Measurements from ENCODE around the gene FPGS.
"Not testable (repeated sequence)": the region's sequence is repeated elsewhere in the genome, so short reads cannot be mapped to it uniquely, and the experiment has no call there.

Gene FPGS, protein sequence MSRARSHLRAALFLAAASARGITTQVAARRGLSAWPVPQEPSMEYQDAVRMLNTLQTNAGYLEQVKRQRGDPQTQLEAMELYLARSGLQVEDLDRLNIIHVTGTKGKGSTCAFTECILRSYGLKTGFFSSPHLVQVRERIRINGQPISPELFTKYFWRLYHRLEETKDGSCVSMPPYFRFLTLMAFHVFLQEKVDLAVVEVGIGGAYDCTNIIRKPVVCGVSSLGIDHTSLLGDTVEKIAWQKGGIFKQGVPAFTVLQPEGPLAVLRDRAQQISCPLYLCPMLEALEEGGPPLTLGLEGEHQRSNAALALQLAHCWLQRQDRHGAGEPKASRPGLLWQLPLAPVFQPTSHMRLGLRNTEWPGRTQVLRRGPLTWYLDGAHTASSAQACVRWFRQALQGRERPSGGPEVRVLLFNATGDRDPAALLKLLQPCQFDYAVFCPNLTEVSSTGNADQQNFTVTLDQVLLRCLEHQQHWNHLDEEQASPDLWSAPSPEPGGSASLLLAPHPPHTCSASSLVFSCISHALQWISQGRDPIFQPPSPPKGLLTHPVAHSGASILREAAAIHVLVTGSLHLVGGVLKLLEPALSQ

DNA sequence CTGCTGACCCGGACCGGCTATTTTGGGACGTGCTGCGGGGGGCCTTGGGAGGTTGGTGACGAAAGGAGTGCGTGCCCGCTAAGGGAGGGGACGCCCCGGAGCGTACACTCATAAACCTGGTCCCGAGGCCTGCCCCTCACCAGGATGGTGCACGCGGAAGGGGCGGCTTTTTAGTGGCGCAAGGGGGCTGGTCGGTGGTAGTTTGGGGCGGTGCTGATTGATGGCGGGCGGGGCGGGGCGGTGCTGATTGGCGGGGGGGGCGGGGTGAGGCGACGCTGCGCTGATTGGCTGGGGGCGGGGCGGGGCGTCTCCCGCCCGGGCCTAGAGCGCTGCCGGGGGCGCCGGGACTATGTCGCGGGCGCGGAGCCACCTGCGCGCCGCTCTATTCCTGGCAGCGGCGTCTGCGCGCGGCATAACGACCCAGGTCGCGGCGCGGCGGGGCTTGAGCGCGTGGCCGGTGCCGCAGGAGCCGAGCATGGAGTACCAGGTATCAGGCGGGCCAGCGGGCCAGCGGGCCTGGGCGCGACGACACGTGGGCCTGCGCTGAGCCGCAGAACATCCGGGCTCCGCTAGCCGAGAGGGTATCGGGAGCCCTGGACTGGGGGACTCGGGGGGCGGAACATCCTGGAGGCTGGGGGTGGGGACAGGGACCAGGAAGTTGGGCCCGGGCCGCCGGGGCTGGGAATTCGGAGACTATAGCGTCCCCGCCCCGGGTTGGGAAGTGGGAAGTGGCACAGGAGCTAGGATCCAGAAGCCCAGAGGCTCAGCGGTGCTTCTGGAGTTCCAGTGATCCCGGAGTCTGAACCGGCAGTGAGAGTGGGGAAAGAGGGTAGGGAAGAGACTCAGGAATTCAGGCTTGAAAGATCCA, at the start of gene FPGS:
Gene FPGS, plus strand, starts transcription at position 307 of the 868 bp plus-strand sequence. Its CDS starts 43 bp downstream, at position 350.
- Mint-ChIP-seq H3K27me3 (ENCODE audit: low read depth) (no peaks in the 10 kb centered on the region), H3K27ac (peak within 1 kb of the TSS; percentile 94), H3K4me1 (ENCODE audit: low read depth) (peaks cover 13% of the 10 kb centered on the region), H3K36me3 (ENCODE audit: low read depth) (peaks cover 14% of the 10 kb centered on the region), H3K4me3 (peak within 1 kb of the TSS; percentile 95), H3K9me3 (no peaks in the 10 kb centered on the region)

DNA sequence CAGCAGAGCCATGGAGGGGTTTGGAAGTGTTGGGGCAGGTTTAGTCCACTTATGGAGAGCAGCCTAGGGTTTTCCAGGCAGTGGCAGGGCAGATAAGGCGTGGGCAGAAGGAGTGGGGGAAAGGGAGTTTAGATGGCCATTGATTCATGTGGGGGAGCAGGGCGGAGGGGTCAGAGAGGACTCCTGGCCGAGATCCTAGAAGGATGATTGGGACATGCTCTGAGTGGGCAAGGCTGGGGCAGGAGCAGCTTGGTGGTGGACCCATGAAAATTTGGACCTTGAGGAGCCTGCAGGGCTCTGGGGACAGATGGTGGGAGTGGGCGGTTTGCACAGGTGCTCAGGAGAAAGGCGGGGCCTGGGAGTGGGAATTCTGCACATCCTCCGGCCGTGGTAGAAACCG, 49.5 kb upstream of the FPGS start:
- Mint-ChIP-seq H3K36me3 (ENCODE audit: low read depth) (peaks cover 24% of the 10 kb centered on the region), H3K27ac (no peak overlapping the region), H3K27me3 (ENCODE audit: low read depth) (no peaks in the 10 kb centered on the region), H3K4me3 (no peak overlapping the region), H3K9me3 (no peaks in the 10 kb centered on the region), H3K4me1 (ENCODE audit: low read depth) (peaks cover 8% of the 10 kb centered on the region)

DNA sequence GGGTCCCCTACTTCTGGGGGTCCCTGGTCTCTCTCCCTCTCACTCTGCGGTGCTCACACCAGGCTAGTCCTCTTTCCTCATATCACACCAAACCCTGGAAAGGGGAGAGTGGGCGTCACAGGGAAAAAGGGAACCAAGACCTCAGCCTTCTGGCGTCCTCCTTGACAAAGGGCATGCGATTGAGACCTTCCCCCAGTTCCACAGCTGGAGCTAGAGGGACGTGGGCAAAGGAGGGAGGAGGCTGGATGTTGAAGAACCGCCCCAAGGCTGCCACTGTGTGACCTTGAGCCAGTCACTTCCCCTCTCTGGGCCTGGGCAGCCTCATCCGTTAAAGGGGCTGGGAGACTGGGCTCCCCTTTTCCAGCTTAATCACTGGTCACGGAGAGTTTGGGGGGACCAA, 49.1 kb upstream of the FPGS start:
- Mint-ChIP-seq H3K27me3 (ENCODE audit: low read depth) (no peaks in the 10 kb centered on the region), H3K4me3 (no peak overlapping the region), H3K4me1 (ENCODE audit: low read depth) (peaks cover 8% of the 10 kb centered on the region), H3K9me3 (no peaks in the 10 kb centered on the region), H3K27ac (no peak overlapping the region), H3K36me3 (ENCODE audit: low read depth) (peaks cover 26% of the 10 kb centered on the region)

DNA sequence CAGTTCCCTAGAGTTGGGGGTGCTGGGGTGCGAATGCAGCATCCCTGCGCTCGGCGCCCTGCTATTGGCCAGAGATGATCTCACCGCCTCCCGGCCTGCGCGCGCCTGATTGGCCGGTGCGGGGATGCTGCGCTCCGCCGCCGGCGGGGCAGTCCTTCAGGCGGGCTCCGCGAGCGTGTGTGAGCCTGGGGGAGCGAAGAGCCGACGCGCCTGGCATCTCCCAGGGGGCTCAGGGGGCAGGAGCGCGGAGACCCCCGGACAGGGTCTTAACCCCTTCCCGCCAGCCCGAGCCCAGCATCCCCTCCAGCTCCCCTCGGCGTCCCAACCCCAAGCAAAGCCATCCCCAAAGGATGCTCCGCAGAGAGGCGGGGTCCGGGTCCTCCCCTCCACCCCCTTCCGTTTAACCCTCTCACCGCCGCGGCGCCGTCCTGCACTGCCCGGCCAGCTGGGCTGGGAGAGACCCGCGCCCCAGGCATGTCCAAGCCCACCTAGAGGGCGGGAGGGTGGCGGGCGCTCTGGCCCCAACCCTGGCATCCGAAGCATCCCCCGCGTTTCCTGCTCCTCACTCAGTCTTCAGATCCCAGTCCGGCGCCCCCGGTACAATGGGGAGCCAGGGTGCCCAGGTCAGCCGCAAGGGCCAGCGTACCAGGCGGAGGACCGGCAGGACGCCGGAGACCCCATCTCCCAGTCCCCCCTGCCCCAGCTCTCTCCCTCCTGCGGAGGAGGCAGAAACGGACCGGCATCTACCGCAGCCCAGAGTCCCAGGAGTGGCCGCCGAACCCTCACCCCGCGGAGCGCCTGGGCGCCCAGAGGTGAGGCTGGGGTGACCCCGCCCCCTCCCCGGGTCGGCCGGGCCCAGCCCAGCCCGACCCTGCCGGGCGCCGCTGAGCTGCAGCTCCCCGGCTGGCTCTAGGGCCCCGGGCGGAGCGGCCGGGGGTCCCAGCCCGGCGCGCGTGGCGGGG, 48.3 kb upstream of the FPGS start:
- no peak overlapping the region for H3K4me3 Mint-ChIP-seq

DNA sequence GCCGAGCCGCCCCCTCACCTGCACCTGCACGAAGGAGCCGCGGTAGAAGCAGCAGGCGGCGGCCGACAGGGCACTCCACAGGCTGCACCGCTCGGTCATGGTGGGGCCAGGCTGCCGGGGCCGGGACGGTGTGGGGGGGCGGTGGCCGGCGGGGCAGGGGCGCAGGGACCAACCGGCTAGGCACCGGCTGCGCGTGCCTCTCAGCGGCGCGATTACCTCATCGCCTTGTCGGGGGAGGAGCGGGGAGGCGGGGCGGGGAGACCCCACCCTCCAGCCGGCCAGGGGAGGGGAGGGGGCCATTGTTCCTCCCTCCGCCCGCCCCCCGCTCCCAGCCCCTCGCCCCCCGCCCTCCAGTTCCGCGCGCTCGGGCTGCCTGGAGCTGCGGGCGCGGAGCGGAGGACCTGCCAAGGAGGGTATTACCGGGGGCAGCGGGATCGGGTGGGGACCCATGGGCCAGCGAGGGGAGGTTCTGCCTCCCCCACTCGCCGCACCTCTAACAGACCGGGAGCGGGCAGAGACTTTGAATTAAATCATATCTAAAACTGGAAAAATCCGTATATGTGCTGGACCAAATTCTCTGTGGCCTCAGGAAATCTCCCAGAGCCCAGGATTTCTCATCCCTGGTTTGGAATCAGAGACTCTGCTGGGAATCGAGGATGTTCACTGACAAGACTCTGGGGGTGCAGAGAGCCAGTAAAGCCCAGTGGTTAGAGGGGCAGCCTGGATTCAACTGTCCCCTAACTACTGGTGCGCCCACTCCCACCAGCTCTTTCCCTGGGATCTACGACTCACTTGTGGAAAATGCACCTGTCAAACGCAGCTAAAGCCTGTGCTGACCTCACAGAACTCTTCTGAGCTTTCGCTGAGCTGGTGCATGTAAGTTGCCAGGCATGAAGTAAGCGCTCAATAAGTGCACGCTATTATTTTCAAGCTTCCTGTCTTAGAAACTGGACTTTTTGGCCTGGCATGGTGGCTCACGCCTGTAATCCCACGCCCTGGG, 47.3 kb upstream of the FPGS start:
- Mint-ChIP-seq H3K27me3 (ENCODE audit: low read depth) (no peaks in the 10 kb centered on the region), H3K4me1 (ENCODE audit: low read depth) (peaks cover 7% of the 10 kb centered on the region), H3K4me3 (no peak overlapping the region), H3K36me3 (ENCODE audit: low read depth) (peaks cover 24% of the 10 kb centered on the region), H3K27ac (no peak overlapping the region), H3K9me3 (no peaks in the 10 kb centered on the region)

More for the DNA sequence above, 48.3 kb upstream of the FPGS start:
- H3K27ac Mint-ChIP-seq: no peak overlapping the region
- H3K27me3 Mint-ChIP-seq (ENCODE audit: low read depth): no peaks in the 10 kb centered on the region
- H3K36me3 Mint-ChIP-seq (ENCODE audit: low read depth): peaks cover 25% of the 10 kb centered on the region
- no peaks in the 10 kb centered on the region for H3K9me3 Mint-ChIP-seq
- H3K4me1 Mint-ChIP-seq (ENCODE audit: low read depth): peaks cover 8% of the 10 kb centered on the region

DNA sequence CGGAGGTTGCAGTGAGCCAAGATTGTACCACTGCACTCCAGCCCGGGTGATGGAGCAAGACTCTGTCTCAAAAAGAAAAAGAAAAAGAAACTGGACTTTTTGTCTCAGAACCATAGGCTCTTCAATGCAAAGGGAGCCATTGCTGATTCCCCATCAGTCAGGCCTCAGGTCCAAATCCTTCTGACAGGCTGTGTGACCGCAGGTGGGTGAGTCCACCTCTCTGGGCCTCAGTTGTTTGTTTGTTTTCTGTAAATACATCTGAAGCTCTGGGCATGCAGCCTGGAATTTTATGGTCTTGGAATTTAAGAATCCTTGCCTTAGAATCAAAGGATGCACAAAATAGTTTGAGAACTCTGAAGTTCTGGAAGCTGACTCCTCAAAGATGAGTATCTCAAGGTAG, 46.4 kb upstream of the FPGS start:
- no peak overlapping the region for H3K4me3 Mint-ChIP-seq
- H3K27ac Mint-ChIP-seq: no peak overlapping the region
- no peaks in the 10 kb centered on the region for H3K9me3 Mint-ChIP-seq
- peaks cover 23% of the 10 kb centered on the region for H3K36me3 Mint-ChIP-seq (ENCODE audit: low read depth)
- no peaks in the 10 kb centered on the region for H3K27me3 Mint-ChIP-seq (ENCODE audit: low read depth)
- H3K4me1 Mint-ChIP-seq (ENCODE audit: low read depth): peaks cover 4% of the 10 kb centered on the region

DNA sequence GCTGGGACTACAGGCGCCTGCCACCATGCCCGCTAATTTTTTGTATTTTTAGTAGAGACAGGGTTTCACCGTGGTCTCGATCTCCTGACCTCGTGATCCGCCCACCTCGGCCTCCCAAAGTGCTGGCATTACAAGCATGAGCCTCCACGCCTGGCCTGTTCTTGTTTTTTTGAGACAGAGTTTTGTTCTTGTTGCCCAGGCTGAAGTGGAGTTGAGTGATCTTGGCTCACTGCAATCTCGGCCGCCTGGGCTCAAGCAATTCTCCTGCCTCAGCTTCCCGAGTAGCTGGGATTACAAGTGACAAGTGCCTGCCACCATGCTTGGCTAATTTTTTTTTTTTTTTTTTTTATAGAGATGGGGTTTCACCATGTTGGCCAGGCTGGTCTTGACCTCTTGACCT, 45.9 kb upstream of the FPGS start:
- H3K36me3 Mint-ChIP-seq (ENCODE audit: low read depth): peaks cover 18% of the 10 kb centered on the region
- not testable (repeated sequence) for H3K4me3 Mint-ChIP-seq; H3K27ac Mint-ChIP-seq; H3K9me3 Mint-ChIP-seq; H3K4me1 Mint-ChIP-seq (ENCODE audit: low read depth); H3K27me3 Mint-ChIP-seq (ENCODE audit: low read depth)

DNA sequence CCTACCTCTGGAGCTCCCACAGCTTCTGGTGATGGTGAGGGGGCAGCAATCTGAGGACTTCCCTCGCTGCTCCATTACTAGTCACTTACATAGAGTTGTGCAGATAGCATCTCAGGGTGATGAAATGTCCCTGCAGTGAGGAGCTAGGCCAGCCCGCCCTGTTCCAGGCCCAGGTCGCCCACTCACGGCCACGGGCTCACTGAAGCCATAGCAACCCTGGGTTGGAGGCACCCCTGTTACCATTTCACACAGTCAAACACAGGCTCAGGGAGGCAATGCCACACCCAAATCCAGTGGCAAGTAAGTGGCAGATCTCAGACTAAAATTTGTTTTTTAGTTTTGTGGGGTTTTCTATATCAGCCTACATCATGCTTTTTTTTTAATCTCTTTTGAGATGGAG, 43.8 kb upstream of the FPGS start:
- H3K9me3 Mint-ChIP-seq: no peaks in the 10 kb centered on the region
- peaks cover 15% of the 10 kb centered on the region for H3K4me1 Mint-ChIP-seq (ENCODE audit: low read depth)
- peak overlapping the region; percentile 60 for H3K27ac Mint-ChIP-seq
- no peaks in the 10 kb centered on the region for H3K27me3 Mint-ChIP-seq (ENCODE audit: low read depth)
- no peak overlapping the region for H3K4me3 Mint-ChIP-seq
- peaks cover 28% of the 10 kb centered on the region for H3K36me3 Mint-ChIP-seq (ENCODE audit: low read depth)

DNA sequence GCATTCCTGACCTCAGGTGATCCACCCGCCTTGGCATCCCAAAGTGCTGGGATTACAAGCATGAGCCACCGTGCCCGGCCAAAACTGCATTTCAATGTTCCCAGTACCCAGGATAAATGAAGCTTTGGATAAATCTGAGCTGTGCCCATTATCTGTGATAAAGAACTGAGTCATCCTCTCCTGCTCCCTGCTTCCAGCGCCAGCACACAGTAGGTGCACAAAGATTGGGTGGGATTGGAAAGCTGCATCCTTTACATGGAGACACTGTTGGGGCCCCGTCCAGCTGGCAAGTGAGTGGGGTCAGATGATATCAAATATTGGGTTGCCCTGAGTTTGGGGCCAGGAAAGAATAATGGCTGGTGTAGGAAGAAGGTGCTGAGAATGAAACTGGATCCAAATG, 41.6 kb upstream of the FPGS start:
- Mint-ChIP-seq H3K27me3 (ENCODE audit: low read depth) (no peaks in the 10 kb centered on the region), H3K9me3 (no peaks in the 10 kb centered on the region), H3K27ac (no peak overlapping the region), H3K4me1 (ENCODE audit: low read depth) (peaks cover 30% of the 10 kb centered on the region), H3K36me3 (ENCODE audit: low read depth) (peaks cover 43% of the 10 kb centered on the region), H3K4me3 (no peak overlapping the region)

DNA sequence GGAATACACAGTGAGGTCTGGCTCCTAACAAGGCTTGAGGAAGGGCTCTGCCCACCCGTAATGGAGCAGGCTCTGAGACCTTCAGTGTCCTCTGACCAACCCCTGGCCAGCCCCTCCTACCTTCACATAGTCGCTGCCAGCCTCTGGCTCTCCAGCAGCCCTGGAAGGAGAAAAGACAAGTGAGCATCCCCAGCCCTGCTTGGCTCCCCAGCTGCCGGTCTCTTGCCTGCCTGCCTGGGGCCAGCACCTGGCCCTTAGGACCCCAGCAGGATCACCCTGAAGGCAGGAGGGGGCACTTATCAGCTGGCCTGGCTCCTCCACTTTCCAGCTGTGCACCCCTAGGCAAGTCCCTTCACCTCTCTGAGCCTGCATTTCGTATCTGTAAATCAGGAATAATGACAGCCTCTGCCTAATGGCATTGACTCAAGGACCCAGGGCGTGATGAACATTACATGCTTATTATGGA, 41.2 kb upstream of the FPGS start:
- Mint-ChIP-seq H3K4me1 (ENCODE audit: low read depth) (peaks cover 34% of the 10 kb centered on the region), H3K9me3 (no peaks in the 10 kb centered on the region), H3K4me3 (no peak overlapping the region), H3K27me3 (ENCODE audit: low read depth) (no peaks in the 10 kb centered on the region), H3K36me3 (ENCODE audit: low read depth) (peaks cover 48% of the 10 kb centered on the region), H3K27ac (no peak overlapping the region)

DNA sequence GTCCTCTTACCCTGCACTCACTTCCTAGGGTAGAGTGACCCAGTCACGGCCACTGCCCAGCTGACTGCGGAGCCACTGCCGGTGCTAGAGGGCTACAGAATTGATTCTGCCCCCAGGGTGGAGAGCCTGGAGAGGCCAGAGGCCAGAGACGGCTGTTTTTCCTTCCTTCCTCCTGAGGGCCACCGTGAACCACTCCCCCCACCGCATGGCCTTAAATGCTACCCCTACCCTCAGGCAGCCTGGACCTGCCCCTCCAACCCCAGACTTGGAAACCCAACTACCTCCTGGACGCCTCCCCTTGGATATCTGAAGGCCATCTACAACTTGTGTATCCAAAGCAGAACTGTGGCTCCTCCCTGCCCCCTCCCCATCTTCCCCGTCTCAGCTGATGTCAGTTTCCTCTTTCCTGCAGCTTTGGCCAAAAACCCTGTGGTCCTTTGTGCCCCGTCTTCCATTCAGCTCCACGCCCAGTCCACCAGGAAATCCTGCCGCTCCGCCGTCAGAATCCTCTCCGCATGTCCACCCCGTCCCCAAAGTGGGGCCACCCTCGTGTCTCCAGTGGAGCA, 40.5 kb upstream of the FPGS start:
- Mint-ChIP-seq H3K27ac (peak overlapping the region; percentile 49), H3K27me3 (ENCODE audit: low read depth) (no peaks in the 10 kb centered on the region), H3K4me3 (no peak overlapping the region), H3K9me3 (no peaks in the 10 kb centered on the region), H3K4me1 (ENCODE audit: low read depth) (peaks cover 39% of the 10 kb centered on the region), H3K36me3 (ENCODE audit: low read depth) (peaks cover 51% of the 10 kb centered on the region)

DNA sequence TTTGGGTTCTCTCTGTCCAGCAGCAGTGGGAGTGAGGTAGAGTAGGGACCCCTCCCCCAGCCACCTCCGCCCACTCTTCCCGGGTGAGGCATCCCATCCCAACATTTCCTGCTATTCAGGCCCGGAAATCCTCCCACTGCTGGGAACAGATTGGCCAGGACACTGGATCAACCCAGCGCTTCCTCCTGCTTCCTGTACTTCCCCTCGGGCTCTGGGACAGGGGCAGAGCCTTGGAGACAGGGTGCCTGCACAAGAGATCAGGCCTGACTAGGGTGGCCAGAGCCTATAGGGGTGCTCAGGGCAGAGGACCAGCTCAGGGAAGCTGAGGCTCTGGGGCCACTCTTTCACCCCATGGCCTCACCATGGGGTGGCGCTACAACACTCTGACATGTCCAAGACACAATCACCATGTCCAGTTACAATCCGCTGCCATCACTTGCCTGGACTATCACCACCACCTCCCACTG, 38.7 kb upstream of the FPGS start:
- Mint-ChIP-seq H3K27me3 (ENCODE audit: low read depth) (no peaks in the 10 kb centered on the region), H3K9me3 (no peaks in the 10 kb centered on the region), H3K36me3 (ENCODE audit: low read depth) (peaks cover 57% of the 10 kb centered on the region), H3K4me3 (no peak overlapping the region), H3K4me1 (ENCODE audit: low read depth) (peaks cover 51% of the 10 kb centered on the region), H3K27ac (peak overlapping the region; percentile 49)

All from T-helper 1 cell treated with Interleukin-12 subunit alpha and Interleukin-12 subunit beta and Interleukin-4 antibody, amounts not matched to agents 30 μg/mL and 1 μg/mL, for 36 hours (primary cell).